IMR-90 (cell line): Measurements from ENCODE around the gene TTC28. TPM values are rescaled to one million over a fixed set of nuclear protein-coding genes. Genes with fewer than 3 reads are reported as not detected.

Source experiments
- ATAC-seq: fragments of 200-7000 bp; cut with Tn5 transposase; 2 replicates; pipeline ENCODE4 v1.9.1; 2020; ENCODE audit warnings: low read depth, mild to moderate bottlenecking, moderate library complexity
- BruUV-seq: library from RNA; stranded (reverse); fragments of 400-500 nt; replicated peaks from 2 replicates; lab custom pipeline; 2021; lab: Mats Ljungman, UMichigan
- CTCF ChIA-PET: fragments of 300-600 bp; formaldehyde crosslinking; extraction: SDS; loops from one replicate; lab custom pipeline; 2021; ENCODE audit warnings: antibody characterized with exemption; lab: Yijun Ruan, JAX
- POLR2A ChIA-PET: fragments of 300-600 bp; sonication (Branson Sonifier 250); formaldehyde crosslinking; loops from one replicate; lab custom pipeline; 2022; ENCODE audit warnings: antibody characterized with exemption; ENCODE audit not compliant: unreplicated experiment; lab: Charles Lee
- DNase-seq: peaks from one replicate; pipeline ENCODE4 v3.0.0; 2013
- H2AFZ ChIP-seq: replicated peaks from 2 replicates; pipeline ENCODE3; 2013; ENCODE audit warnings: low read length, mild to moderate bottlenecking; ENCODE audit not compliant: poor library complexity
- H2AK5ac ChIP-seq: 2 replicates; pipeline ENCODE4 v1.6.1; 2013; ENCODE audit warnings: low read depth, low read length, inconsistent platforms
- H2AK9ac ChIP-seq: replicated peaks from 2 replicates; pipeline ENCODE3; 2013; ENCODE audit warnings: mild to moderate bottlenecking, low read depth, low read length, moderate library complexity; ENCODE audit not compliant: poor library complexity
- H2BK120ac ChIP-seq: 2 replicates; pipeline ENCODE4 v1.6.1; 2013; ENCODE audit warnings: low read depth, low read length, inconsistent platforms
- H2BK15ac ChIP-seq: 3 replicates; pipeline ENCODE4 v1.6.1; 2013; ENCODE audit warnings: low read depth, low read length, inconsistent platforms
- H2BK20ac ChIP-seq: 2 replicates; pipeline ENCODE4 v1.6.1; 2013; ENCODE audit warnings: low read depth, mild to moderate bottlenecking, inconsistent platforms, low read length, moderate library complexity
- H2BK5ac ChIP-seq: 2 replicates; pipeline ENCODE4 v1.6.1; 2013; ENCODE audit warnings: mild to moderate bottlenecking, low read depth, low read length, inconsistent platforms; ENCODE audit not compliant: poor library complexity, severe bottlenecking
- H3K14ac ChIP-seq: replicated peaks from 2 replicates; pipeline ENCODE4 v1.6.1; 2013; ENCODE audit warnings: low read depth, low read length, inconsistent platforms
- H3K18ac ChIP-seq: 2 replicates; pipeline ENCODE4 v1.6.1; 2013; ENCODE audit warnings: low read depth, low read length, control low read depth
- H3K23ac ChIP-seq: 2 replicates; pipeline ENCODE4 v1.6.1; 2013; ENCODE audit warnings: low read depth, low read length, inconsistent platforms
- H3K27ac ChIP-seq: 2 replicates; pipeline ENCODE4 v1.5.1; 2013; ENCODE audit warnings: mild to moderate bottlenecking, control low read depth, low read length; ENCODE audit not compliant: insufficient read depth
- H3K27me3 ChIP-seq: 2 replicates; pipeline ENCODE4 v1.6.1; 2013; ENCODE audit warnings: low read length; ENCODE audit not compliant: control insufficient read depth, insufficient read depth
- H3K36me3 ChIP-seq: 2 replicates; pipeline ENCODE4 v1.6.1; 2013; ENCODE audit warnings: low read length, mixed read lengths; ENCODE audit not compliant: control insufficient read depth, insufficient read depth
- H3K4ac ChIP-seq: 2 replicates; pipeline ENCODE4 v1.6.1; 2013; ENCODE audit warnings: low read depth, low read length, inconsistent platforms
- H3K4me1 ChIP-seq: 2 replicates; pipeline ENCODE4 v1.6.1; 2013; ENCODE audit warnings: low read length, mixed read lengths; ENCODE audit not compliant: control insufficient read depth, insufficient read depth
- H3K4me2 ChIP-seq: 2 replicates; pipeline ENCODE4 v1.6.1; 2013; ENCODE audit warnings: low read depth, mild to moderate bottlenecking, control low read depth, low read length, moderate library complexity
- H3K4me3 ChIP-seq: 2 replicates; pipeline ENCODE4 v1.5.1; 2013; ENCODE audit warnings: low read depth, mild to moderate bottlenecking, control low read depth, low read length, moderate library complexity; ENCODE audit not compliant: insufficient read depth
- H3K56ac ChIP-seq: 2 replicates; pipeline ENCODE4 v1.6.1; 2013; ENCODE audit warnings: low read length, inconsistent platforms; ENCODE audit not compliant: insufficient read depth; ENCODE audit errors: extremely low read depth
- H3K79me1 ChIP-seq, 2 experiments: 2 replicates each; pipeline ENCODE4 v1.6.1; 2013; ENCODE audit warnings: low read length in 2 of 2, inconsistent platforms in 1 of 2, low read depth in 1 of 2
- H3K9ac ChIP-seq: 2 replicates; pipeline ENCODE4 v1.6.1; 2013; ENCODE audit warnings: low read depth, low read length, control low read depth
- H3K9me1 ChIP-seq: 2 replicates; pipeline ENCODE4 v1.6.1; 2013; ENCODE audit warnings: low read length, inconsistent platforms; ENCODE audit not compliant: insufficient read depth
- H3K9me3 ChIP-seq: 2 replicates; pipeline ENCODE4 v1.6.1; 2013; ENCODE audit warnings: low read length; ENCODE audit not compliant: control insufficient read depth, insufficient read depth
- H4K20me1 ChIP-seq: 2 replicates; pipeline ENCODE4 v1.6.1; 2013; ENCODE audit warnings: low read length, inconsistent platforms; ENCODE audit not compliant: insufficient read depth
- H4K5ac ChIP-seq: 2 replicates; pipeline ENCODE4 v1.6.1; 2013; ENCODE audit warnings: mild to moderate bottlenecking, low read depth, low read length, control low read depth
- H4K8ac ChIP-seq, 2 experiments: 2 replicates each; pipeline ENCODE4 v1.6.1; 2013; ENCODE audit warnings: low read depth in 2 of 2, low read length in 2 of 2, control low read depth in 1 of 2, inconsistent platforms in 1 of 2
- H4K91ac ChIP-seq: 2 replicates; pipeline ENCODE4 v1.6.1; 2013; ENCODE audit warnings: low read depth, low read length, inconsistent platforms; ENCODE audit not compliant: insufficient read depth
- BHLHE40 ChIP-seq: fragments of 150-350 bp; IDR thresholded peaks from 2 replicates; pipeline ENCODE4 v1.6.1; 2016; ENCODE audit warnings: mild to moderate bottlenecking, low read depth, low read length
- CHD1 ChIP-seq: IDR thresholded peaks from 2 replicates; pipeline ENCODE4 v1.6.1; 2012; ENCODE audit warnings: low read depth, low read length, improper control_type of control experiment
- FOS ChIP-seq: fragments of 150-350 bp; IDR thresholded peaks from 2 replicates; pipeline ENCODE4 v1.6.1; 2016; ENCODE audit warnings: low read depth, low read length
- WGBS, 2 experiments: methylation state at CpG; one replicate each; pipeline versions ENCODE4 v1.1.5 to v1.1.7; 2013; ENCODE audit warnings: missing lambda C conversion rate in 2 of 2; ENCODE audit not compliant: insufficient read length in 1 of 2; ENCODE audit errors: extremely low coverage in 2 of 2; 5-methylcytosine and 5-hydroxymethylcytosine counted together
- dilution Hi-C: fragments of 300-500 bp; cut with HindIII; formaldehyde crosslinking; loops from one replicate; pipeline ENCODE4 v1.14.3; 2018; ENCODE audit warnings: low sequenced_read_pairs; ENCODE audit not compliant: unreplicated experiment
- in situ Hi-C: fragments of 300-500 bp; cut with MboI; formaldehyde crosslinking; loops from 3 replicates; pipeline ENCODE4 v1.14.3; 2019; ENCODE audit warnings: low sequenced_read_pairs, inconsistent platforms, mixed read lengths
- intact Hi-C: fragments of 100-400 bp; cut with micrococcal nuclease; formaldehyde crosslinking; loops from 2 replicates; pipeline ENCODE4 v1.10.0; 2022
- polyA plus RNA-seq, 3 experiments: library from polyadenylated mRNA; depleted of rRNA; stranded (reverse); fragments of >200 nt; gene quantifications; 2 replicates each; pipeline ENCODE4 v1.2.3, GENCODE V29; 2012; ENCODE audit warnings: low replicate concordance in 1 of 3
- total RNA-seq: library from RNA; depleted of rRNA; stranded (reverse); fragments of >200 nt; gene quantifications from 2 replicates; pipeline ENCODE4 v1.2.3, GENCODE V29; 2012

Gene TTC28
- total and polyA plus RNA-seq, 2 of the 4 experiments (the other 2 are of a cell fraction): 5.6 to 13.3 TPM

GRCh38 chr22:28620244-28620922 lies 59.3 kb downstream of the TTC28 start:
- Histone ChIP-seq H3K18ac (peak overlapping the region; percentile 47; the same call in 1 of the 2 replicates), H4K91ac (no peak overlapping the region), H3K4me2 (0 out of 2 replicates have a peak overlapping the region, but pooled peaks have one; percentile 1), H3K4me1 (peaks cover 2% of the 10 kb centered on the region; the same call in 1 of the 2 replicates), H3K9me3 (no peaks in the 10 kb centered on the region), H4K20me1 (no peaks in the 10 kb centered on the region), H3K9me1 (no peaks in the 10 kb centered on the region), H3K14ac (no peak overlapping the region), H3K27me3 (no peaks in the 10 kb centered on the region), H3K79me1 (peaks cover 0 to 5% of the 10 kb centered on the region in 2 experiments; a peak in 2 of 4 replicates), H3K4me3 (no peak overlapping the region), H3K56ac (no peak overlapping the region), H3K36me3 (peaks cover 5% of the 10 kb centered on the region), H2AK5ac (no peak overlapping the region), H2AFZ (no peak overlapping the region), H2BK15ac (no peak overlapping the region), H4K8ac (no peak overlapping the region), H3K27ac (peak overlapping the region; percentile 48; the same call in 1 of the 2 replicates), H2BK5ac (no peak overlapping the region), H3K23ac (no peak overlapping the region), H2AK9ac (no peak overlapping the region), H2BK20ac (no peak overlapping the region), H2BK120ac (no peak overlapping the region), H3K4ac (no peak overlapping the region), H4K5ac (peak overlapping the region; percentile 44; the same call in 1 of the 2 replicates), H3K9ac (no peak overlapping the region)
- dilution Hi-C loops: no loop called here
- ATAC-seq: no peak
- DNase-seq: no peak
- in situ Hi-C loops: loop anchor here (25.0 kb wide), 1 partner anchor 617 kb away; no protein-coding TSS in a partner anchor
- intact Hi-C loops: no loop called here
- BruUV-seq: no TSS peak
- POLR2A ChIA-PET: interaction anchor here (0.6 kb wide), 1 partner anchor 637 kb away, joined by 3 read pairs; no protein-coding TSS in a partner anchor
- TF ChIP-seq CHD1: no peak
- TF ChIP-seq BHLHE40: no peak
- no peak for TF ChIP-seq FOS
- CTCF ChIA-PET: no interaction called here
- no CpG with 5 or more reads among the region's 5 CpGs for WGBS, 2 experiments
